Prostate gland (tissue), 2 donors: ENCODE results near the gene ARAF.

ENCODE experiments used
- CTCF ChIP-seq, 4 experiments: fragments of 200-600 bp in 2 of 4; fragments of 450-650 bp in 2 of 4; sonication (generic) in 2 of 4; IDR thresholded peaks; 1 replicate in 3 of 4; 2 replicates in 1 of 4; pipeline ENCODE4 v1.5.1; 2016 to 2019; ENCODE audit warnings: antibody characterized with exemption in 4 of 4, mild to moderate bottlenecking in 2 of 4, moderate library complexity in 2 of 4
- POLR2A ChIP-seq: fragments of 450-650 bp; IDR thresholded peaks from one replicate; pipeline ENCODE4 v1.6.1; 2016; ENCODE audit warnings: antibody characterized with exemption, mild to moderate bottlenecking
- POLR2AphosphoS5 ChIP-seq: sonication (generic); formaldehyde crosslinking; IDR thresholded peaks from one replicate; pipeline ENCODE4 v1.6.1; 2017; ENCODE audit warnings: antibody characterized with exemption

- TF ChIP-seq CTCF (IDR thresholded peaks at IDR 0.05), result peak in 2 of 4 experiments; percentile 8 to 20
- TF ChIP-seq POLR2A, result no peak
- TF ChIP-seq POLR2AphosphoS5, result no peak
Observed at GRCh38 chrX:47562615-47563243, 1.7 kb downstream of the ARAF start.
